ENCODE results near the gene KLC3. TPM values are rescaled to one million over a fixed set of nuclear protein-coding genes. Genes with fewer than 3 reads are reported as not detected.

The KLC3 gene
- total RNA-seq, 1 experiment from 2014 or later, result 4.8 TPM

GRCh38 chr19:45364696-45365095 lies 24.1 kb downstream of the KLC3 start:
- Histone ChIP-seq H3K23me2 (ENCODE audit: insufficient read length, low read depth, low read length, poor library complexity, severe bottlenecking) (no peaks in the 10 kb centered on the region), H2BK20ac (ENCODE audit: low read depth, low read length, poor library complexity, severe bottlenecking) (no peak overlapping the region), H3K23ac (ENCODE audit: insufficient read length, low read depth, low read length) (no peak overlapping the region), H2BK15ac (ENCODE audit: low read depth, low read length) (no peak overlapping the region), H3T11ph (ENCODE audit: low read length) (no peak overlapping the region), H4K91ac (ENCODE audit: insufficient read length, low read depth, low read length) (no peak overlapping the region), H2BK12ac (ENCODE audit: insufficient read length, low read depth, low read length) (no peak overlapping the region), H3K4ac (ENCODE audit: low read depth, low read length) (no peak overlapping the region), H3K56ac (ENCODE audit: insufficient read length, low read depth, low read length) (no peak overlapping the region), H3K27me3 (ENCODE audit: insufficient read depth, low read length) (no peaks in the 10 kb centered on the region), H2BK120ac (ENCODE audit: low read depth, low read length, poor library complexity, severe bottlenecking) (no peak overlapping the region), H3K79me2 (ENCODE audit: insufficient read depth, low read length) (no peaks in the 10 kb centered on the region; the same call in 1 of the 2 replicates), H3K9ac (ENCODE audit: extremely low read depth, insufficient read length, low read length) (no peak overlapping the region), H3K14ac (ENCODE audit: insufficient read depth, low read length) (no peak overlapping the region), H3K79me1 (ENCODE audit: insufficient read depth, low read depth, low read length, poor library complexity, severe bottlenecking) (peaks cover 3% of the 10 kb centered on the region), H3K4me2 (ENCODE audit: insufficient read depth, insufficient read length, low read length) (no peak overlapping the region), H3K27ac (ENCODE audit: insufficient read length, low read depth, low read length) (no peak overlapping the region), H3K18ac (ENCODE audit: insufficient read length, low read depth, low read length) (no peak overlapping the region), H2AFZ (ENCODE audit: low read length) (no peak overlapping the region), H4K5ac (ENCODE audit: insufficient read length, low read depth, low read length) (no peak overlapping the region), H3K4me1 (ENCODE audit: insufficient read depth, low read length) (peaks cover 4% of the 10 kb centered on the region; the same call in 1 of the 2 replicates), H2BK5ac (ENCODE audit: insufficient read length, low read length) (no peak overlapping the region), H4K8ac (replicated peaks; ENCODE audit: insufficient read length, low read depth, low read length) (no peak overlapping the region), H3K9me3 (ENCODE audit: control insufficient read depth, low read depth, low read length) (no peaks in the 10 kb centered on the region), H2AK5ac (ENCODE audit: insufficient read length, low read length) (no peak overlapping the region), H4K20me1 (ENCODE audit: control insufficient read depth, insufficient read depth, insufficient read length) (no peaks in the 10 kb centered on the region)
- H3K4me1 Mint-ChIP-seq, result peaks cover 4 to 7% of the 10 kb centered on the region in 2 experiments
- WGBS (ENCODE audit: extremely low coverage, insufficient read length, low lambda C conversion rate), result no CpG with 5 or more reads among the region's 12 CpGs
- H3K36me3 Mint-ChIP-seq (ENCODE audit: insufficient read depth in 1 of 3, low read depth in 3 of 3), result peaks cover 30 to 59% (median 53%) of the 10 kb centered on the region in 3 experiments
- no peak for DNase-seq
- no peaks in the 10 kb centered on the region for H3K9me3 Mint-ChIP-seq
- no peak for TF ChIP-seq CTCF (conservative IDR thresholded peaks at IDR 0.05)
- no peaks in the 10 kb centered on the region for H3K27me3 Mint-ChIP-seq (ENCODE audit: low read depth)
- H3K4me3 Mint-ChIP-seq, result no peak overlapping the region
- no peak overlapping the region for H3K27ac Mint-ChIP-seq

Measured in H9 (cell line).